ENCODE measurements around the gene SBF1. TPM values are rescaled to one million over a fixed set of nuclear protein-coding genes. Genes with fewer than 3 reads are reported as not detected.
A peak's percentile ranks its signal among the peaks of the same experiment; 100 is the strongest.

The SBF1 gene
- total RNA-seq, 2 experiments from 2014 or later, result 192 to 207 TPM

DNA sequence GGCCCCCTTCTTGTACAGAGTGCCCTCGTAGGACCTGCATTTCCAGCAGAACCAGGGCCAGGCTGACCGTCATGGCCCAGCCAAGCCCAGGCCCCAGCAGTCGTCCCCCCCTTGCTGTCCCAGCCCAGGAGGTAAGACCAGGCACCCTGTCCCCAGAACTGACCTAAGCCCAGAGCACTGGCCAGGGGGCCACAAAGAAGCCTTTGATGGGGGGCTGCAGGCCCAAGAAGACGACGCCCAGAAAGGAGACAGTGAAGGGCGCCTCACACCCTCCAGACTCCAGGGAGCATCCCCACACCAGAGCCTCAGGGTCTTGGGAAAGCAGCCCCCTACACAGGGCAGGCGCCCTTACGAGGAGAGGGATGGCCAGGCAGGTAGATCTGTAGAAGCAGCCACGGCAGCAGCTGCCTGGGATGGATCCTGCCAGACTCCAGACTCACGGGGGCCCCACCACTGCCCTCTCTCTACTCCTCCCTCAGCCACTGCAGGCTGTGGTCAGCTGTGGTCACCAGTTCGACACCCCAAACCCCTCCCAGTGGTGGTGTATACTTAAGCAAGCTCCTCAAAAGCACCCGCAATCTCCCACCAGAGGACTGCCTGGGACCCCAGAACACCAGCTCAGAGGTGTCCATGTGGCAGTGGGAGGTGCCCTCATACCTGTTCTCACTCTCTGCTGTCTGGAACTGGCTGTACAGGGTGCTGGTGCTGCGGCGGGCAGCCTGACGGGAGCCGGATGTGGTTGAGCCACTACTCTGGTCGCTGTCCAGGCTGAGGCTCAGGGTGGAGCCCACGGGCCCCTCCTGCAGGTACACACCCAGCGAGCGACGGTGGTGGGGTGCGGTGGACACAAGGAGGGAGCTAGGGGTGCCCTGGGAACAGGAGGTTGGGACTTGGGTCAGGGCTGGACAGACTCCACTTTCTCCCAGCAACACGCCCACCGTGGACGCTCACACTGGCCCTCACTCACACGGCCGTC lies 27.0 kb downstream of the SBF1 start:
- Mint-ChIP-seq H3K4me3 (no peak overlapping the region), H3K27me3 (no peaks in the 10 kb centered on the region), H3K27ac (peak overlapping the region; percentile 57), H3K36me3 (peaks cover 33% of the 10 kb centered on the region), H3K9me3 (ENCODE audit: low read depth) (no peaks in the 10 kb centered on the region), H3K4me1 (peaks cover 26% of the 10 kb centered on the region)
- ATAC-seq, result no peak
- CTCF ChIA-PET, result interaction anchor here (0.8 to 1.1 kb wide), 2 partner anchors 10 to 26 kb away, joined by 3 read pairs; no protein-coding TSS in a partner anchor
- no peak for DNase-seq

DNA sequence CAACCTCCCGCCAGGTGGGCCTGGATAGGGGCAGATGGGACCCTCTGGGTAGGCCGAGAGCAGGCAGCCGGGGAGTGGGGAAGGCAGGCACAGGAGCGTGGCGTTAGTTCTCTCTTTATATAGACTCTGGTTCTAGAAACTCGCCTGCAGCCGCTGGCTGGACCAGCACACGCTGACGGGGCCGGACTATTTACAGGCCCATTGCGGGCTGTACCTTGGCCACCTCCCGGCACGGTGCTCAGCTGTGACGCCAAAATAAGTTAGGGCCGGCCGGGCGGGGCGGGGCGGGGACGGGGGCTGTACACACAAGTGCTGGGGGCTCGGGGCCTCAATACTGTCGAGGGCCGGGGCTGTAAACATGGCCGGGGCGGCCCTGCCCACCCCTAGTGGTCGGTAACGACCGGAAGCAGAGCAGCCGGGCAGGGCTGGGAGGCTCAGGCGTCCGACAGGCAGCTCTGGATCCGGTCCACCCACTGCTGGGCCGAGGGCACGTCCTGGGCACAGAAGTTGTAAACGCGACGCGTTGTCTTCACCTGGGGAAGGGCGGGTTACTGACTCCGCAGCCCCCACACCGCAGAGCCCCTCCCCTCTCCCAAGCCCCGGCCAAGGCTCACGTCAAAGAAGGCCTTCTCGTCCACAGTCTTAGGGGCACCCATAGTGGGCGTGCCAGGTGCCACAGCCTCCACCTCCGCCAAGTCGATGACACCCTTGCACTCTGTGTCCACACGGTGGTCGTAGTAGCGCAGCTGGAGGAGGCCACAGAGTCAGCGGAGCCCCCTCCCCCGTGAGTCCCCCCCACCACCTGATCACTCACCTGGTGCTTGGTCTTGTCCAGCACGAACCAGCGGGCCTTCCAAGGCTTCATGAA lies 27.9 kb downstream of the SBF1 start:
- Mint-ChIP-seq H3K4me1 (peaks cover 24% of the 10 kb centered on the region), H3K36me3 (peaks cover 31% of the 10 kb centered on the region), H3K27me3 (no peaks in the 10 kb centered on the region), H3K27ac (no peak overlapping the region), H3K4me3 (no peak overlapping the region), H3K9me3 (ENCODE audit: low read depth) (no peaks in the 10 kb centered on the region)
- DNase-seq, result no peak
- CTCF ChIA-PET, result no interaction called here
- no peak for ATAC-seq

DNA sequence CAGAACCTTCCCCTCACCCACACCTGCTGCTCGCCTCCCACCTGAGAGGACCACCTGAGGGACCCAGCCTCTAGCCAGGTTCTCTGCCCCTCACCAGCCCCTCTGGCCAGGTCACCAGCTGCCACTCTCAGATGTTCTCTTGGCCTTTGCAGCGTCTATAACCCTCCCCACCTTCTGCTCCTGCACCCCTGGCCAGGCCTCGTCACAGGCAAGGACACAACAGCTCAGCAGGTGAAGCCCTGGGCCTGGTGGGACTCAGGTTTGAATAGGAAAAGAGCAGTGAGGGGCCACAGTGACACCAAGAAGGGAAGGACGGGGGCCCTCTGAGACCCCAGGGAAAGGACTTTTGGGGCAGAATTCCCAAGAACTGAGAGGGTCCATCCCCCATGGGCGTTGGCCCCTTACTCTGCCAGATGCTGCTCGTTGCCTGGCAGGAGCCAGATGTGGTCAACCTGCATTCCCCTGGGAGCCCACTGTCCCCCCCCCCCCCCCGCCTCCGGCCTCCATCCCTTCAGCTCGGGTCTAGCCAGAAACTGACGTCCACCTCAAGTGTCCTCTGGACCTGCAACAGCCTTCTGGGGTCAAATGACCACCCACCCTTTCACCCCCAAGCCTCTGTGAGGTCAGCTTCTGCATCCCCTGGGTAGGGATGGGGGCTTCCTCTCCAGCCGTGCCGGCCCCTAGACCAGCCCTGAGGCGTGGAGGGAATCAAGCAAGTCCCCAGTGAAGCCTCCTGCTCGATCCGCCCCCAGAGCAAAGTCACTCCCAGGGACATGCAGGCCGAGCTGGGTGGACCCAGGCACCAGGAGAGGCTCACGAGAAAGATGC lies 28.7 kb downstream of the SBF1 start:
- Mint-ChIP-seq H3K36me3 (peaks cover 26% of the 10 kb centered on the region), H3K27me3 (no peaks in the 10 kb centered on the region), H3K4me1 (peaks cover 24% of the 10 kb centered on the region), H3K27ac (peak overlapping the region; percentile 84), H3K4me3 (no peak overlapping the region), H3K9me3 (ENCODE audit: low read depth) (no peaks in the 10 kb centered on the region)
- DNase-seq, result no peak
- CTCF ChIA-PET, result interaction anchor here (1.1 to 2.1 kb wide), 6 partner anchors 9 to 117 kb away, joined by 3 to 12 read pairs (median 4); no protein-coding TSS in a partner anchor
- ATAC-seq, result no peak

DNA sequence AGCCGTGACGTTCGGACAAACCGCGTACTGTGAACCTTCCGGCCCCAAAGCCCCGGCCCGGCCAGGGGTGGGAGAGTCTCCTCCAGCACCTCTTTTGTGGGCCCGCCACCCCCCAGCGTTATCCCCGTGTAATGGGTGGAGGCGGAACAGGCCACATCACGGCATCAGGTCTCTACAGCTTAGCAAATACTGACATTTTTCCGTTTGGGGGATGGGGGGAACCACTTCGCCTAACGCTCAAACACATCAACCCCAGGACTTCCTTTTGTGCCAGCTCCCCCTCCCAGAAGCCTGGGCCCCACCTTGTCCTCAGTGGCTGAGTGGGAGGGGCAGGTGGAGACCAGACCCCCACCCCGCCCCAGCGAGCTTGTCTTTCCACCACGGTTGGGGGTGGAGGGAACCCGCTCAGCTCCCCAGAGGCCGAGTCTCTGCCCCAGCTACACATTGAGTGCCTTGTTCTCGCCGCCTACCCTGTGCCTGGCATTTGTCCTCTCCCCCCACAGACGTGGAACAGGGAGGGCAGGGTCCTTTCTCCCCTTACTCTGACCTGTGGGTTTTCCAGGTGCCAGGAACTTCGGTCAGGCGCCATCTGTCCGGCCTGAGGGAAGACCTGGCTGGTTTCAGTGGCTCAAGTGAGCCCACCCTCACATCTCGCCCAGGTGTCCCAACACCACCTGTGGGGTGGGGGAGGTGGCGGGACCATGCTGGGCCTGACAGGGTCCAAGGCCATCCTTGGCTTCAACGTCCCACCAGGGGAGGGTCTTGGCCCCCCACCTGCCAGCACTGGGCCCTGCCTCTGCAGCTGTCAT lies 29.6 kb downstream of the SBF1 start:
- CTCF ChIA-PET, result interaction anchor here (1.1 to 2.1 kb wide), 6 partner anchors 9 to 118 kb away, joined by 3 to 12 read pairs (median 4); no protein-coding TSS in a partner anchor

DNA sequence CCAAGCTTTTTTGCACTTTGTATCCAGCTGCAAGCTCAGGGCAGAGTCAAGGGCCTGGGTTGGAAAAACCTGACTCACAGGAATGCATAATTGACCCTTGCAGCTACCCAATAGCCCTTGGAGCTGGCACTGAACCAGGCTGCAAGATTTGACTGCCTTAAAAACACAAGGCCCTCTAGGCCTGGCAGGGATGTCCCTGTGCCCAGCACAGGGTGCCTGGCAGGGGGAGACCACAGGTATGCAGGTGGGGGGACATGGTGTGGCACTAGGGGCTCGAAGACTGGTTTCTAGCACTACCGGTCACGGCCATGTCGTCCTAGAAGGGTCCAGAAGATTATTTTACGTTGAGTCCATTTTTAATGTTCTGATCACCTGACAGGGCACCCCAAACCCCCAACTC lies 30.2 kb downstream of the SBF1 start:
- ATAC-seq (no peak), DNase-seq (no peak)
- Mint-ChIP-seq H3K27me3 (no peaks in the 10 kb centered on the region), H3K4me1 (peaks cover 24% of the 10 kb centered on the region), H3K4me3 (no peak overlapping the region), H3K36me3 (peaks cover 22% of the 10 kb centered on the region), H3K27ac (peak overlapping the region; percentile 84), H3K9me3 (ENCODE audit: low read depth) (no peaks in the 10 kb centered on the region)
- CTCF ChIA-PET, result interaction anchor here (0.9 to 2.1 kb wide), 6 partner anchors 9 to 119 kb away, joined by 3 to 12 read pairs (median 4); no protein-coding TSS in a partner anchor

More for the DNA sequence above, 29.6 kb downstream of the SBF1 start:
- H3K27ac Mint-ChIP-seq, result peak overlapping the region; percentile 84
- H3K36me3 Mint-ChIP-seq, result peaks cover 22% of the 10 kb centered on the region
- no peaks in the 10 kb centered on the region for H3K27me3 Mint-ChIP-seq
- peak; percentile 52 for ATAC-seq
- no peaks in the 10 kb centered on the region for H3K9me3 Mint-ChIP-seq (ENCODE audit: low read depth)
- H3K4me3 Mint-ChIP-seq, result no peak overlapping the region
- peak; percentile 64 for DNase-seq
- peaks cover 24% of the 10 kb centered on the region for H3K4me1 Mint-ChIP-seq

DNA sequence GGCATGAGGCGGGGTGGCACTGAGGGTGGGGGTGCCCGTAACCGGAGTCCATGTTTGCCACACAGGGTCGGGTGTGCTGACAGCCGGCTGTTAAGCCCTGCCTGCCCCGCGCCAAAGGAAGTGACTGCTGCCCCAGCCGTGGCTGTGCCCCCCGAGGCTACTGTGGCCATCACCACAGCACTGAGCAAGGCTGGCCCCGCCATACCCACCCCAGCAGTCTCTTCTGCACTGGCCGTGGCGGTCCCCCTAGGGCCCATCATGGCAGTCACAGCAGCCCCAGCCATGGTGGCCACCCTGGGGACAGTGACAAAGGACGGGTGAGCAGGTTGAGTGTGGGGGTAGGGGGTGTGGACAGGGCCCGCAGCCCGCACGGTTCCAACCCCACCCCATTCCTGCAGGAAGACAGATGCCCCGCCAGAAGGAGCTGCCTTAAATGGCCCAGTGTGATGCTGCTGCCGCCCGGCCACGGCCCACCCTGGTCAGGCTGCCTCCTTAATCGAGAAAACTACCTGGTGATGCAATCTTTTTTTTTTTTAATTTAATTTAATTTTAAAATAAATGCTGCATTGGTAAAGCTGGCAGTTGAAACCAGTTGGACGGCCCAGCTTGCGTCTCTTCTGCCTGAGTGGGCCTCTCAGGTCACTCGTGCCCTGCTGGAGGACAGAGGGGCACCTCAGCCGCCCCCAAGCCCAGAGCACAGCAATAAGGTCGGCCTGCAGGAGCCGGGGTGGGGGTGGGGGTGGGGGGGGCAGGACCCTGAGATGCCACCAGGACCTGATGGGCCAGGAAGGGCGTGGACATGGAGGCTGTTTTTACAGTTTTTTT lies 30.8 kb downstream of the SBF1 start:
- Mint-ChIP-seq H3K4me3 (no peak overlapping the region), H3K27ac (peak overlapping the region; percentile 84), H3K27me3 (no peaks in the 10 kb centered on the region), H3K4me1 (peaks cover 24% of the 10 kb centered on the region), H3K9me3 (ENCODE audit: low read depth) (no peaks in the 10 kb centered on the region), H3K36me3 (peaks cover 21% of the 10 kb centered on the region)
- CTCF ChIA-PET, result interaction anchor here (0.6 to 2.1 kb wide), 4 partner anchors 16 to 56 kb away, joined by 3 to 12 read pairs (median 5); no protein-coding TSS in a partner anchor
- ATAC-seq (no peak), DNase-seq (no peak)

DNA sequence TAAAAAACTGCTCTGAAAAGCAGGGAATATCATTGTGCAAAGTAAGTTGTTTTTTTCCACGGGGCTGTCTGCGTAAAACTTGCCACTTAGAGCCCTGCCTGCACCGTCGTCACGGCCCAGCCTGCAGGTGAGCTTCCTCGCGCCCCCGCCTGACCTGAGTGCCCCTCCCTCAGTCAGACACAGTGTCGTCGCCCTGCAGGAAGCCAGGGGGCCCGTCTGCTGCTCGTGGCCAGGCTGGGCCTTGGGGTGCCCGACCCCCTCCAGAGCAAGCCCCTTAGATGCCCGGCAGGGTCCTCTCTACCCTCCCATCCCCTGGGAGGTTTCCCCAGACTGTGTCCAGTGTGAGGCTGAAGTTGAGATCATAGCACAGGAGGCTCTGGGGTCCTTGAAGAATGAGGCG lies 31.6 kb downstream of the SBF1 start:
- Mint-ChIP-seq H3K27ac (peak overlapping the region; percentile 72), H3K9me3 (ENCODE audit: low read depth) (no peaks in the 10 kb centered on the region), H3K4me1 (peaks cover 24% of the 10 kb centered on the region), H3K27me3 (no peaks in the 10 kb centered on the region), H3K4me3 (no peak overlapping the region), H3K36me3 (peaks cover 16% of the 10 kb centered on the region)
- CTCF ChIA-PET, result no interaction called here
- DNase-seq (no peak), ATAC-seq (no peak)

DNA sequence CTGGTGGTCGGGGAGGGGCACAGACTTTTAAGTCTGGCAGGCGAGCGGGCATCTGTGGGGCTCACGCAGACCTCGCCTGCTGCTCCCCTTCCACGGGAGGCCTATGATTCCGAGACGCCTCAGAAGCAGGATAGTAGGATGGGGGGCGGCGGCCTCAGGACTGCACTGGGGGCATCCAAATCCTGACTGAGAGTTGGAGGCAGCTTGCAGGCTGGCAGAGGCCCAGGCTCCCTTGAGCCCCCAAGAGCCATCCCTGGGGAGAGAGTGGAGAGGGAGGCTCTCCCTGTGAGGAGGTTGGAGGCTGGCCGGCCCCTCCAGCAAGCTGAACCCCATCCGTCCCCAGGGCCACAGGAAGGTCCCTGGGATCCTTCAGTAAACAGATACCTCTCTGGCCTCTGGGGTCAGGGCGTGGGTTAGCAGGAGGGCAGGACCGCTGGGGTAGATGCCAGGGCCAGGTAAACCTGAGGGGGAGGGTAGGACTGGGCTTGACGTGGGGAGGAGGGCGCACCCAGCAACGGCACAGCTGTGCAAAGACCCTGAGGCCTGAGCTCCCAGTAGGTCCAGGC lies 33.3 kb downstream of the SBF1 start:
- Mint-ChIP-seq H3K27ac (peak overlapping the region; percentile 59), H3K4me1 (peaks cover 21% of the 10 kb centered on the region), H3K4me3 (no peak overlapping the region), H3K36me3 (peaks cover 8% of the 10 kb centered on the region), H3K9me3 (ENCODE audit: low read depth) (no peaks in the 10 kb centered on the region), H3K27me3 (no peaks in the 10 kb centered on the region)
- ATAC-seq, result no peak
- CTCF ChIA-PET, result interaction anchor here (1.0 kb wide), 1 partner anchor 57 kb away, joined by 4 read pairs; no protein-coding TSS in a partner anchor
- no peak for DNase-seq

DNA sequence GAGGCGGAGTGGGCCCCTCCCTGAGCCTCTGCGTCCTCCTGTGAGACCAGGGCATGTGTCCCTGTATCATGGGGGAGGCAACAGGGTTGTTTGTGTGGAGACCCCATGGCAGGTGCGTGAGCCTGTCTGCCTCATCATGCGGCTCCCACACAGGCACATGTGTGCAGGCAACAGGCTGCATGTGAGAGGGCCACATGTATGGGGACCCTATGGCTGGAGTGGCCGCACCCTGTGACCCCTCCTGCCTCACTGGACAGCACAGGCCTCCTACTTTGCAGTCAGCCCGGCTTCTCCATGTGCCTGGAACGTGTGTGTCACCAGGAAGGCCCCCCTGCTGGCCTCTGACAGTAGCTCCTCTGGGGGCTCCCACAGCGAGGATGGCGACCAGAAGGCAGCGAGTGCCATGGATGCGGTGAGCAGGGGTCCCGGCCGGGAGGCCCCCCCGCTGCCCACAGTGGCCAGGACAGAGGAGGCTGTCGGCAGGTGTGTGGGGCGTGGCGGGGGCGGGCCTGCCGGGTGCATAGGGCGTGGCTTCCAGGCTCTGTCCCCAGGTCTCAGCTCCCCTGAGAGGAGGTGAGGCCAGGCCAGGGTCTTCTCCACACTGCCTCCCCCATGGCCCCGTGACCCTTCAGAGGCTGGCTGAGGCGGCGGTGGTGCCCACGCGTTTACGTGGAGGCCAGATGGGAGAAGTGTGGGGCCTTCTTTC lies 34.1 kb downstream of the SBF1 start:
- CTCF ChIA-PET, result interaction anchor here (0.5 to 1.8 kb wide), 2 partner anchors 39 to 58 kb away, joined by 3 to 5 read pairs; no protein-coding TSS in a partner anchor
- peaks cover 5% of the 10 kb centered on the region for H3K36me3 Mint-ChIP-seq
- no peak for ATAC-seq
- H3K27ac Mint-ChIP-seq, result no peak overlapping the region
- H3K4me1 Mint-ChIP-seq, result peaks cover 18% of the 10 kb centered on the region
- no peak for DNase-seq
- H3K27me3 Mint-ChIP-seq, result no peaks in the 10 kb centered on the region
- H3K9me3 Mint-ChIP-seq (ENCODE audit: low read depth), result no peaks in the 10 kb centered on the region
- H3K4me3 Mint-ChIP-seq, result no peak overlapping the region

DNA sequence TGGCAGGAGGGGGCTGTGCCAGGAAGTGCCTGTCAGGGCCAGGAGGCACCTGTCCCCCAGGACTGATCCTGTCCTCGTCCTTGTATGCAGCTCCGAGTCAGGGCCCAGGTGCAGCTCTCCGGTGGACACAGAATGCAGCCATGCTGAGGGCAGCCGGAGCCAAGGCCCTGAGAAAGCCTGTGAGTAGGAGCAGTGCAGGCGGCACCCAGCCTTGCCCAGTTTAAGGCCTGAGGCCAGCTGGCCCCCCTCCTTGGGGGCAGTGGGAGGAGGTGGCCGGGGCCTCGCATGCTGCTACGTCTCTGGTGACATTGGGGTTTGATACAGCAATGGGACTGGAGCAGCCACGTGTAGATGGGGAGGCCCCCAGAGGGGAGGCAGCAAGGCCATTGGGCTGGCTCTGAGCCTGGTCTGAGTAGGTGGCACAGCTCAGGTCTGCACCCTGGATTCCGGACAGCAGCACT lies 34.9 kb downstream of the SBF1 start:
- Mint-ChIP-seq H3K27ac (no peak overlapping the region), H3K9me3 (ENCODE audit: low read depth) (no peaks in the 10 kb centered on the region), H3K36me3 (peaks cover 6% of the 10 kb centered on the region), H3K27me3 (no peaks in the 10 kb centered on the region), H3K4me1 (peaks cover 11% of the 10 kb centered on the region), H3K4me3 (no peak overlapping the region)
- CTCF ChIA-PET, result interaction anchor here (1.8 to 1.9 kb wide), 2 partner anchors 58 to 86 kb away, joined by 5 read pairs; partner anchors contain the start of gene SCO2
- DNase-seq (no peak), ATAC-seq (no peak)
